A673 (cell line): ENCODE data around the gene DAB2IP.

Experiments used
- CTCF ChIP-seq: fragments of 300-800, 200-600 bp; sonication (generic); conservative IDR thresholded peaks from 2 replicates; pipeline ENCODE4 v1.5.1; 2017; ENCODE audit warnings: low read depth, mild to moderate bottlenecking, antibody characterized with exemption, low read length, moderate library complexity, mixed read lengths
- EZH2 ChIP-seq: fragments of 200-600 bp; sonication (generic); IDR thresholded peaks from 2 replicates; pipeline ENCODE4 v1.6.1; 2017; ENCODE audit warnings: borderline replicate concordance, low read depth, mild to moderate bottlenecking, mixed read lengths, antibody characterized with exemption, low read length; ENCODE audit not compliant: poor library complexity, severe bottlenecking

- TF ChIP-seq CTCF (no peak), EZH2 (no peak)
Observed at GRCh38 chr9:121781701-121782464, 130.4 kb downstream of the DAB2IP start.
